ENCODE data around the gene RGS2.

Gene RGS2

DNA sequence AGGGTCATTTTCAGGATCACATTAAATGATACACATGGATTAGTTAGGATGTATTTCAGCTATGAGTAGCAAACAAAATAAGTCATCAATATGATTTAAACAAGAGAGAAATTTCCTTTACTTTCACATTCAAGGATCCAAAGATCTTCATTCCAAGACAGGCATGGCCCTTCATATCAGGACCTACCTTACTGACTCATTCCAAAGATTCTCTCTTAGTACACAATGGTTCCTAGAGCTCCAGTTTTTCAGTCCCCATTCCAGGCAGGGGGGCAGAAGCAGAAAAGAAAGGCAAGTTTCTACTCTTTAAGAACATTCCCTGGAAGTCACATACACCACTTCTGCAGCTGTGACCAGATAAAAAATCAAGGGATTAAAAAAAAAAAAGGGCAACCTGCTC is 23.7 kb downstream of the RGS2 start:
- no peak for DNase-seq

DNA sequence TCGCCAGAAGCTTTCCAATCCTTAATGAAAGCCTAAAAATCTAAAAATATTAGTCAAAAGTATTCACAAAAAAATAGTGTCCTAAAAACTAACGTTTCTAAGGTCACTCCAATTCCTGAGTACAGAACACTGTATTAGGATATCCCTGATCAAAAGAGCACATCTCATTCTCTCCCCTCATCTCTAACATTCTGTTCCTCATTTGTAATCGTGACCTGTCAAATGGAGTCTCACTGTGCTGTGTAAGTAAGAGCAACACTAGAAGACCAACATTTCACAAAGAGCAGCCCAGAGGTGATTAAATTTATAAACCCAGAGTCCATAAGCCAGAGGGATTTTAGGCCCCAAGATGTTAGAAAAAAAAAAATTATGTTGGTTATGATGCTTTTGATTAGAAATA is 26.3 kb downstream of the RGS2 start:
- no peak for DNase-seq

DNA sequence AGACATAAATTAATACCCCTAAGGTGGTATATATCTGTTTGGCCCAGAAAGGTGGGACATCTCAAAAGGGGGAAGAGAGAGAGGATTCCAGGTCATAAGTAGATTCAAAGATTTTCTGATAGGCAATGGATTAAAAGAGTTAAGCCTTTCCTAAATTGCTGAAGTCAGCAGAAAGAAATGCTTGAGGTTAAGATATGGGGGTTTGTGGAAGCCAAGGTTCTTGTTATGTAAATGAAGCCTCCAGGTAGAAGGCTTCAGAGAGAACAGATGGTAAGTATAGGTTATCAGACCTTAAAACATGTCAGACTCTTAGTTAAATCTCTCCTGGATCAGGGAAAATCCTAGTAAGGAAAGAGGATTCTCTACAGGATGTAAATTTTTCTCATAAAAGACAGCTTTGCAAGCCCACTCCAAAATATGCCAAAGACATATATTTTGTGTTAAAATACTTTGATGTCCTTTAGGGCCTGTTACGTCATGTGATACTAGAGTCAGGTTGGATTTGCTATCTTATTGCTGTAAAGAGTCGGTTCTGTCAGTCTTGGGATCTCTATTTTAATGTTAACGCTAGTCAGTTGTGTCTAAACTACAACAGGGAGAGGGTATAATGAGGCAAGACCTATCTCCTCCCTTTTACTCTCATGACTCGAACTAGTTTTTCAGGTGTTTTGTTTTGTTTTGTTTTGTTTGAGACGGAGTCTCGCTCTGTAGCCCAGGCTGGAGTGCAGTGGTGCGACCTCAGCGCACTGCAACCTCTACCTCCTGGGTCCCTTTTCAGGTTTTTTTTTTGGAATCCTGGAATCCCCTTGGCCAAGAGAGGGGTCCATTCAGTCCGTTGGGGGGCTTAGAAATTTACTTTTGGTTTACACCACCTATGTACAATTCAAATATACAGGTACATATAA is 30.6 kb downstream of the RGS2 start:
- DNase-seq = peak; percentile 35

DNA sequence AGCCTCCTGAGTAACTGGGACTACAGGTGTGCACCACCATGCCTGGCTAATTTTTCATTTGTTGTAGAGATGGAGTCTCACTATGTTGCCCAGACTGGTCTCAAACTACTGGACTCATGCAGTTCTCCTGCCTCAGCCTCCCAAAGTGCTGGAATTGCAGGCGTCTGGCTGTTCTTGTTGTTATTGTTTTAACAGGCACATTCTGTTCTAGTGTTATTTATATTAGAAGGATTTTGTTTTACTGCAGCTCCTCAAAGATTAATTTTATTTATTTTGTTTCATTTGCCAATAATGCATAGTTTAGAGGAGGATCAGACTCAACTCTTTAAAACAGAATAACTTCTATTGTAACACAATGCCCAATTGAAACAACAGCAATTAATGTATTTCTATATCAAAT is 35.5 kb downstream of the RGS2 start:
- DNase-seq = no peak

DNA sequence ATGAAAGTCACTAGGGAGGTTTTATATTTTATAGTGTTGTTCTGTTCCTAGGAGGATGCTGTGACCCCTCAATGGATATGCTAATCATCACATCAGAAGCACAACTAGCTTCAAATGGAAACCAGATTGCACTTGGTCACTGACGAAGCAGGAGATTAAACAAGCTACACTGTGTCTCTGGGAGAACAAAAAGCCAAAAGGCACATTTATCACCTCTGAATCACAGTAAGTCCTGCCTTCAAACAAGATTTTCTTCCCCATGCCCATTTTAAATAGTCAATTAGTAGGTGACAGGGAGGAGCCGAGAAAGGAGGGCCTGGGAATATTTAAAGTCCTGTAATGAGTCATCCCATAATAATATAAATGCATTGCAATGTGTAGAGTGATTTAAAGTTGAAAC is 38.1 kb downstream of the RGS2 start:
- DNase-seq = no peak

DNA sequence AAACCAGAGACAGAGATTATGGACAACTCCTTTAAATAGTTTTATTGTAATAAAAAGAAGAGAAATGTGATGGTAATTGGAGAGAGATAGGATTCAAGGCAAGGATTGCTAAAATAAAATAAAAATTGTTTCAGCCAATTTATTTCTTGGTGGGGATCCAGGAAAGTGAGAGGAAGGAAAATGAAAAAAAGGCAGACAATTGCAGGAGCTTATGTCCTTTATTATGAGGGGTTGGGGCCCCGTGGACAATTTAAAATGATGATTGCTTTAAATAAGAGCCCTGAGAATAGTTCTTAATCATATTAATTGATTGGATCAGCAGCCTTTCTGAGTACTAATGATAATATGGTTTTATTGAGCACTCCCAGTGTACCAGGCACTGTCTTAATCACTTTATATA is 40.2 kb downstream of the RGS2 start:
- peak; percentile 24 for DNase-seq

DNA sequence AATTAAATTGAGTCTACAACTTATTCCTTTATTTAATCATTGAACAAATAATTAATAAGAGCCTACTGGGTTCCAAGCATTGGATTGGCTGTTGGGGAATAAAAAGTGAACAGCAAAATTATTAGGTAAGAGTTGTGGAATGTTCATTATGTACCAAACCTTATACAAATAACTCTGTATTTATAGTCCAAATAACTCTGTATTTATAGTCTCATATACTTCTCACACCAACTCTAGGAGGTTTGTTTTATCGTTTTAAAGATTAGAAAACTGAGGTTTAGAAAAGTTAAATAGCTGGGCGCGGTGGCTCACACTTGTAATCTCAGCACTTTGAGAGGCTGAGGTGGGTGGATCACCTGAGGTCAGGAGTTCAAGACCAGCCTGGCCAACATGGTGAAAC is 40.6 kb downstream of the RGS2 start:
- DNase-seq = no peak

DNA sequence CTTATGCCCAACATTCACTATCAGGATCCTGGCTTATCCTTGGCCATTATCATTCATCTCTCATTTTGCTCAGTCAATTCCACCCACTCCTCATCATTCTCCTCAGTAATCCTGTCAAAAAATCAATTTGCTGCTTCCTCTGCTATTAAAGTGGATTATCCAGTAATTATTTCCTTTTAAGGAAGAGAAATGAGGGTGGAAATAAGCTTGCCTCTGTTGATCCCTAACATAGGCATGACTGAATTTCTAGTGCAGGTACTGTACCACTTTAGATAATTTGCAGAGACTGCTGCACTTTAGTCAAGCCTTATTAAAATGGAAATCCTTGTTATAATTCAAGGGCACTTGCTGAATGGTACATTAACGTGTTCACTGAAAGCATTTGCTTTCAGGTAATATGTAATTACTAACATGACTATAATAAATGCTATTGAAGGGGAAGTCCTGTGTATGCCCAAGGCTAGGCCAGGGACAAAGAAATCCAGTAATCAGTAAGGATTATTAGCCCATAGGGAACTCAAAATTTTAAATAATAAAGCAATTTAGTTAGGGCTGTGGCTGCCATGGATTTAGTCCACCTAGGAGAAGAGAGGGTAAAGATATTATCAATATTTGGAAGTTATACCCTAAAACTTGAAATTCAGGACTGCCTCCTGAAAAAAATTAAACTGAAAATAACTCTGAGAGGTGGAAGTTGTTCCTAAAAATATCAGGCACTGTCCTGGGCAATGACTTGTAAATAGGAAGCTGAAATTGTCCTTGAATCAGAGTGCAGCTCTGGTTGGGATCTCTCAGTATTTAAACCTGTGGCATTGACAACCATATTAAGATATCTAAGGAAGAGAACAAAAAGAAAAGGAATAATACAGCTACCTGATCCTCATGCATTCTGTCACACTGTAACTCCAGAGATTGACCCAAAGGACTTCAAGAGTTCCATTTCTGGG is 43.4 kb downstream of the RGS2 start:
- DNase-seq = peak; percentile 93

DNA sequence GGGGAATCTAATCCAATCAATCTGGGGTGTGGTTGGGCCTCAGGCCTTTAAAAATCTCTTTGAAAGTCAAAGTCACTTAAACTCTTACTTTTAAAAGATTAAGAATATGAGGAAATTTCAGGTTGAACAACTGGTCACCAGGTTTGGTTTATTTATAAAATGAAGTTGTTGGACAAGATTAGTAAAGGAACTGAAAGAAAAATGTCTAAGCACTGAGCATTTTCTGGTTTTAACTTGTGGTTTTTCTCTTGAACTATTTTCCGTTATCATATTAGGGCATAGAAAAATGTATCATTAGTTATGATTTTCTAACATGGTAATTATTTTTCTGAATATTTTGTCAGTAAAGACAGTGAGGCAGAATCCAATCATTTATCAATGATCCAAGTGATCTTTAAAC is 49.6 kb downstream of the RGS2 start:
- peak; percentile 70 for DNase-seq

DNA sequence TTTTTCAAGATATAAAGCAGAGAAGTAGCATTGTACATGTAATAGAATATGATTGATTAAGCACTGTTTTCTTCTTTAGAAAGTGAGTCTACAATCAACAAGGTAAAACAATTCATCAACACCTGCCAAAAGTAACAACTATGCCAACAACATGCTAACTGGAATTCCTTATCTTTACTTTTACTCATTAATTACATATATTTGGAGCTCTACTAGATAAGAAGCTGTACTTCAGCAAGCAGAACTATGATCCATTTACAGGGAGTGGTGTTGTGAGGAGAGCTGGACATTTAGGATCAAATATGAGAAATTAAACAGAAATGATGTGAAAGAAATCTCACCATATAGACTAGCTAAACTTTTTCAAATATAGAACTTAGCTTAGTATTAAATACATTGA is 51.0 kb downstream of the RGS2 start:
- no peak for DNase-seq

DNA sequence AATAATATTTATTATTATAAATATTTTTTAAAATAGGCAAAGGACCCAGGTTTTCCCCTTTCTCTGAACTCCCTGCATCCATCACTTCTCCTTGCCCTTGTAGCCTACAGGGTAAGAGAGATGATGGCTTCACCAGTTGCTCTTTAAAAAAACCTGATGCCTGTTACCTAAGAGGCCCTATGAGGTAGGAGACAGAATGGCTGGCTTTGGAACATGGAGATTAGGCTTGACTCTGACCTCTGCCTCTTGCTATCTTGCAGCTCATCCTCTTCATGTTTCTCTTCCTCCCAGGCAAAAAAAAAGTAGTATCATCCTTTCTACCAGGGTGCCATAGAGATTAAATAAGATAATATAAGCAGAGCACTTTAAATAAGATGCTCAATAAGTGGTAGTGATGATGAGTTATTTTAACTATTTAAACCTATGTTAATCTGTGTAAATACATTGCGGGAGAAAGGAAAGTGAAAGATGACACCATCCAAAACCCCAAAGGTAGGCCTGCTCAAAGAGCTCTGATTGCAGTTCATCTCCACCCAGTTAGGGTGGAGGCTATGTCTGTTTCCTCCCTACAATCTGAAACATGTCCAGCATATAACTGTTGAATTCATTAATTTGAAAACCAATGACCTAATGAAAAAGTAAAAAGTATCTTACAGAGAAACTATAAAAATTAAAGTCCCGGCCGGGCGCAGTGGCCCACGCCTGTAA is 51.8 kb downstream of the RGS2 start:
- DNase-seq = peak; percentile 58

DNA sequence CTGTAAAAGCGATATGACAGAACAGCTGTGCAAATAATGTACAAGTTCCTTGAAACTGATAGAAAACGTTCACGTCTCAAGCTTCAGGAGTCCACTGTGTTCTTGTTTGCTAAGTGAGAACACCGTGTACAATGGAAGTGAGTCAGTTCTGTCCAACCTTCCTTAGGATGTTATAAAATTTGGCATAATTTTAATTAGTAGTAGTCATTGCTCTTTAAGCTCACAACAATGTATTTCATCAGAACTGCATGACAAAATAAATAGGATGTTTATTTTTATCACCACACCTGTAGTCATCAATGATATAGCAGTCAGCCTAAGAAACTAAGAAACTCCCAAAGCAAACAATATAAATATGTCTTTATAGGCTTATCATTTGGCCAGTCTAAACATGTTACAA is 53.0 kb downstream of the RGS2 start:
- DNase-seq = no peak
